ENCODE results near the gene UNC79. TPM values are rescaled to one million over a fixed set of nuclear protein-coding genes. Genes with fewer than 3 reads are reported as not detected.

UNC79 gene
- total RNA-seq, 4 donors from 2014 or later: not detected

DNA sequence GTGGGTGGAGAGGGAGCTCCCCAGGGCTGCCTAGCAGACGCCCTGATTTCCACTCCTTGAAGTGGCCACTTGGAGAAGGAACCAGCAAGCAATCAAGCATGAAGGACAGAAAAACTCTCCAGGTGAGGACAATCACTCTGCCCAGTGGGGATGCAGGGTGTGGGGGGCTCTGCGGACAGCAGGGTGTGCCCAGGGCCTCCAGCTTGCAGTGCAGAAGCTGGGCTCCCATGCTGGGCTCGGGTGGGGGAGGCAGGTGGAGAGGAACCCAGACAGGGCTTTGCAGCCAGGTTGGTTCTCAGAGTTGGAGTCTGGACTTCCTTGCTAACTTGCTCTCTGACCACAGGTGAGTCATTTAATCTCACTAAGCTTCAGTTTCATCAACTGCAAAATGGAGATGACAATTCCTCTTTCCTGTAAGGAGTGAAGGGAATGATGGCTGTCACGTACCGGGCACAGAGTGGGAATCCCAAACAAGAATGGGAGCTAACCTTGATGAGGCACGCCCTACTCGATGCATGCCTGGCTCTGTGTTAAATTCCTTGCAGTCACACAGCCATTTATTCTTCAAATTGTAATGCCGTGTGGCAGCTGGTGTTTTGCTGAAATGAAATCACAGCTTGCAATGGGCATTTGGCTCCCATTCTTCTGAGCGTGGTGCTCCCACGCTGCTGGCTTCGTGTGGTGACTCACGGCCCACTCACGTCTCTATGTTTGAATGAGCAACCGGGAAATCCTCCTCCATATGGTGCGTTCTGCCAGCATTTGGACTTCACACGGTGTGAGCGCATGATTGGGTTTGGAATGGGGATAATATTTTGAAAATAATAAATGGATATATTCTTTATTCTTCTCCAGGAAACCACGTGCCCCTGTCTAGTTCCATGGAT, 282.3 kb downstream of the UNC79 start:
- DNase-seq: peak in 1 of 3 donors; percentile 21

DNA sequence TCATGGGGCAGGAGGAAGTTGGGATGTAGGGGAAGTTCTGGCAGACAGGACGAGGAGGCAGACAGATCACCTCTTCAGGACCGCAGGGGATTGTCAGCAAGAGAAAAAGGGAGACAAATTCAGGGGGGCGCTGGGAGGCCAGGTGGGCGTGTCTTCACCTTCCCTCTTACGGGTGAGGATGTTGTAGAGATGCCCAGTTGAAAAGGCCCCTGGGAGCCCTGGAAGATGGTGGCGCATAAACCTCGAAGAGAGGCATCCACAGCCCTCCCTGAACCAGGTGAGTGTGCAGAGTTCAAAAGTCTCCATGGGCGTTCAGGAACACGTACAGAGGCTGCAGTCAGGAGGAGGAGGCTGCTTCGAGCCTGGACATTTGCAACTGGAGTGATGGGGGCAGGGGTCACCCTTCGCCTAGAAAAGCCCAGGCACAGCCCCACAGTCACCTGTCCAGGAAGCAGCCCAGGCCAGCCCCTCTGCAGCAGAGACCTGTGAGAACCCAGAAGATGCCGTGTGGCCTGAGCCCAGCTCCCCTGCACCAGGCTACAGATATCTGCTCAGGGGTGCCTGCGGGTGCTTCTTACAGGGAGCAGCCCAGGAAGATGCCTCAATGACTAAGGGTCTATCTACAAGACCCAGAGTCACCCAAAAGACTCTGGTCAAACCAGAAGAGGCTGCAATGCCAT, 283.1 kb downstream of the UNC79 start:
- Histone ChIP-seq H3K27ac (no peak overlapping the region), H3K27me3 (no peaks in the 10 kb centered on the region), H3K4me3 (no peak overlapping the region), H3K4me1 (no peaks in the 10 kb centered on the region), H3K36me3 (no peaks in the 10 kb centered on the region), H3K9me3 (no peaks in the 10 kb centered on the region)
- no peak for TF ChIP-seq CTCF (IDR thresholded peaks at IDR 0.05)
- peak in 1 of 3 donors; percentile 36 for DNase-seq

More for the DNA sequence above, 282.3 kb downstream of the UNC79 start:
- no peak overlapping the region for H3K27ac ChIP-seq
- H3K4me3 ChIP-seq: no peak overlapping the region
- H3K36me3 ChIP-seq: no peaks in the 10 kb centered on the region
- H3K4me1 ChIP-seq: no peaks in the 10 kb centered on the region
- H3K27me3 ChIP-seq: no peaks in the 10 kb centered on the region
- TF ChIP-seq POLR2A (IDR thresholded peaks at IDR 0.05) (no peak), CTCF (IDR thresholded peaks at IDR 0.05) (no peak)
- no peaks in the 10 kb centered on the region for H3K9me3 ChIP-seq

DNA sequence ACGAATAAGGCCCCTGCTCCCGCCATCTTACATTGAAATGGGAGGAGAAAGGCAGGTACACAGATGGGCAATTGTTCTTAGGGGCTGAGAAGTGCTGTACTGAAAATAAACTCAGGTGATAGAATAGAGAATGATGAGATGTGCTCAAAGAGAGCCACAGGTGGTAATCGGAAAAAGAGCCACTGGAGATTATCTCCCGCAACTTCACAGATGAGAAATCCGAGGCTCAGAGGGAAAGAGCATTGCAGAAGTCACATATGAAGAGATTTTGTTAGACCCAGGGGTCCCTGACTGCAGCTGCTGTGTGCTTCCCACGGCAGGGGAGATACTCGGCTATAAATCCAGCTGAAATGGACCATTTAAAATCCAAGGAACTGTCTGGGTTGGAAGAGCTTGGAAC, 283.9 kb downstream of the UNC79 start:
- Histone ChIP-seq H3K9me3 (no peaks in the 10 kb centered on the region), H3K27ac (no peak overlapping the region), H3K4me1 (no peaks in the 10 kb centered on the region), H3K4me3 (no peak overlapping the region), H3K36me3 (no peaks in the 10 kb centered on the region), H3K27me3 (no peaks in the 10 kb centered on the region)
- no peak for TF ChIP-seq CTCF (IDR thresholded peaks at IDR 0.05)
- no peak for TF ChIP-seq POLR2A (IDR thresholded peaks at IDR 0.05)
- DNase-seq: no peak

GRCh38 chr14:93715279-93715927, 284.7 kb downstream of the UNC79 start:
- no peaks in the 10 kb centered on the region for H3K4me1 ChIP-seq
- no peak overlapping the region for H3K27ac ChIP-seq
- TF ChIP-seq CTCF (IDR thresholded peaks at IDR 0.05) (no peak), POLR2A (IDR thresholded peaks at IDR 0.05) (no peak)
- no peak for DNase-seq
- no peaks in the 10 kb centered on the region for H3K36me3 ChIP-seq
- no peaks in the 10 kb centered on the region for H3K27me3 ChIP-seq
- no peak overlapping the region for H3K4me3 ChIP-seq
- no peaks in the 10 kb centered on the region for H3K9me3 ChIP-seq

DNA sequence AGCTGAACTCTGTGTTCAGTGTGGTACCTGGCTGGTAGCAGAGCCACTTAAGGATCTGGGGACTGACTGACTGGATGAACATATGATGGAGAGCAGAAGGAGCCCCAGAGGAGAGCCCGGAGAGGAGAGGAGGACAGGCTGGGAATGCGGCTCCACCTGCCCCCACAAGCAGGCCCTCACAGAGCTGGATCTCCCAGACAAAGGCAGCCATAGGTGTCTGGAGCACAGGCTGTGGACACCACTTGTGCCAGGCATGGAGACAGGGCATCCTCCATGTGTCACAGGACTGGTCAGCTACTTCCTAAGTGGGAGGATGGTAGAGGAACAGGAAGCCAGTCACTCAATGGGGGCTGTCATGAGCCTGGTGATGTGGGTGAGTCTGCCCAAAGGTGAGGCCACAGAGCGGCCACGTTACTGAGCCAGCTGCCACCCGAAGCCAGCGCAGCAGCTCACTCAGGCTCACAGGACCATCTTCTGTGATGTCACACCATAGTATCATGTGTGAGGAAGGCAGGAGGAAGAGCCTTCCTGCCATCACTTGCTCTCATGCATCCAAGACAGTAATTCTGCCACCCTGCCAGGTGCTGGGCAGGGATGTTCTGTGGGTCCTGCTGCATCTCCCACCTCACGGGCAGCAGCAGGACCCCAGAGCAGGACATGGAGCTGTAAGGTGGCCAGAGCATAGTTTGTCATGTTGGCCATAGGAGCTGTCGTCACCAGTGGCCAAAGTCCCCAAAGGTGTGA, 285.4 kb downstream of the UNC79 start:
- no peak for DNase-seq
- Histone ChIP-seq H3K9me3 (no peaks in the 10 kb centered on the region), H3K36me3 (no peaks in the 10 kb centered on the region), H3K4me3 (no peak overlapping the region), H3K4me1 (no peaks in the 10 kb centered on the region), H3K27me3 (no peaks in the 10 kb centered on the region), H3K27ac (no peak overlapping the region)
- TF ChIP-seq POLR2A (IDR thresholded peaks at IDR 0.05): no peak
- no peak for TF ChIP-seq CTCF (IDR thresholded peaks at IDR 0.05)

Data from Peyer's patch (tissue), 4 donors.